Hematopoietic multipotent progenitor cell treated with erythropoietin and hydrocortisone succinate and interleukin-3 and kit ligand, for 15 days (in vitro differentiated cells): Measurements from ENCODE around the gene RNF180.
"Not testable (repeated sequence)": the region's sequence is repeated elsewhere in the genome, so short reads cannot be mapped to it uniquely, and the experiment has no call there.

Source experiments
- DNase-seq: peaks from one replicate; pipeline ENCODE4 v3.0.0-alpha.2; 2015; ENCODE audit warnings: low spot score

Gene RNF180

GRCh38 chr5:64397552-64397951 is 231.9 kb downstream of the RNF180 start:
- DNase-seq, result no peak

GRCh38 chr5:64398735-64399134 is 233.1 kb downstream of the RNF180 start:
- DNase-seq, result not testable (repeated sequence)

- DNase-seq, result not testable (repeated sequence)
These were observed 241.6 kb downstream of the RNF180 start for GRCh38 chr5:64407103-64407825.

- DNase-seq, result no peak
These were observed 251.7 kb downstream of the RNF180 start for GRCh38 chr5:64417390-64417789.

GRCh38 chr5:64418013-64418412 is 252.4 kb downstream of the RNF180 start:
- no peak for DNase-seq
